ENCODE measurements around the gene ATP9A. TPM values are rescaled to one million over a fixed set of nuclear protein-coding genes. Genes with fewer than 3 reads are reported as not detected.
A peak's percentile ranks its signal among the peaks of the same experiment; 100 is the strongest.

The ATP9A gene
- total RNA-seq, 2 donors from 2014 or later, result 0.07 to 4.1 TPM

GRCh38 chr20:51560550-51561307 is 207.5 kb downstream of the ATP9A start:
- Mint-ChIP-seq H3K36me3 (peaks cover 2 to 5% of the 10 kb centered on the region in 2 donors), H3K9me3 (no peaks in the 10 kb centered on the region), H3K27ac (no peak overlapping the region)
- DNase-seq (ENCODE audit: low spot score in 2 of 2), result no peak
- ATAC-seq, result no peak

- ATAC-seq, result no peak
- no peak for DNase-seq (ENCODE audit: low spot score in 2 of 2)
- H3K9me3 Mint-ChIP-seq, result no peaks in the 10 kb centered on the region
- H3K36me3 Mint-ChIP-seq, result peaks cover 5% of the 10 kb centered on the region in 2 donors
- H3K27ac Mint-ChIP-seq, result no peak overlapping the region
Measured at GRCh38 chr20:51560042-51560441, 208.1 kb downstream of the ATP9A start.

DNA sequence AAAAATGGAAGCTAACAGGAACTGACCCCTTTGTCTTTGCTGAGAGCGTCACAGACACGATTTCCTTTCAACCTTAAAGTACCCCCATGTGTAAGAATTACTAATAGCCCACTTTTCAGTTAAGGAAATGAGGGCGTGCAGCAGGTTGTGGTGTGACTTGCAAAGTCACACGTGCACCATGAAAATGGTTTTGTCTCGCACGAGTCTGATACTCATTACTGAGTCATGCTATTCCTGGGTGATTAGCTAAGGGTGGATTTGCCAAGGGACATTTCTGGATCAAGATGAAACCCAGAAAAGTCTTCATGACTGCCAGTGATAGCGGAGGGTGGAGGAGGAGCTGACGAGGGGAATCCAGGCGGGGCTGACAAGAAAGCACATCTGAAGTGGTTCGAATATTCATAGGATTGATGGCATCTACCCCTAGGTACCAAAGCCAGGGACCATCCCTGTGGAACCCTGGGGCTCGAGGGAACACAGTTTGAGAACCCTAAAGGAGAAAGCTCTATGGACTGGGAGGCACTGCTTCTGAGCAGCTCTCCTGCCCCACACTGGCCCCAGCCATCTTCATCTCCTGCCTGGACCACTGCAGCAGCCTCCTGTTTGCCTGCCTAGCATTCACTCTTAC is 213.5 kb downstream of the ATP9A start:
- Mint-ChIP-seq H3K27ac (no peak overlapping the region), H3K36me3 (peaks cover 0 to 5% of the 10 kb centered on the region in 2 donors), H3K9me3 (no peaks in the 10 kb centered on the region)
- DNase-seq (ENCODE audit: low spot score in 2 of 2), result no peak
- peak in 1 of 2 donors; percentile 47 for ATAC-seq

DNA sequence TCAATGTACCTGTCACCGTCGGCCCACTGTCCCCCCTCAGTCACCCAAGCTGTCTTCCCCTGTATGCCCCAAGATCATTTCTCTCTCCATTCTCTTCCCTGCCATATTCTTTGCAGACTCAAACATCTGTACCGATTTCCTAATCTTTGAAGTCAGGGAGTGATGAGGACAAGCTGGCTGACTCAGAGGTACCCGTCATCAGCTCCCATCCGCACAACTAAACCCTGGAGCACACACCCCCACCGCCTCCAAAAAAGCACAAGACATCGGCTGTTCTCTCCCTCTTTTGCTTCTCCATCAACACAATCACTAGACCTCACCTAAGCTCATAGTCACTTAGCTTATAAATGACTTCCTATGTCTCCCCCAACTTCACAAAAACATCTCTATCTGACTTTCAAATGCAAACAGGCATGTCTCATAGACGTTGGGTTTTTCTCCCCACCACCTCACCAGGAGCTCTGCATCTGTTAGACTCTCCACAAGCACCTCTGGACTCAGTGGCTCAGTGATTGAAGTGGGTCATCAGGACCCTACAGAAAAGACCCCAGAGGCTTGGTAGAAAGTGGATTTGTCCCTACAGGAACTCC is 214.2 kb downstream of the ATP9A start:
- no peaks in the 10 kb centered on the region for H3K9me3 Mint-ChIP-seq
- peaks cover 0 to 5% of the 10 kb centered on the region in 2 donors for H3K36me3 Mint-ChIP-seq
- H3K27ac Mint-ChIP-seq, result no peak overlapping the region
- ATAC-seq (no peak), DNase-seq (ENCODE audit: low spot score in 2 of 2) (no peak)

DNA sequence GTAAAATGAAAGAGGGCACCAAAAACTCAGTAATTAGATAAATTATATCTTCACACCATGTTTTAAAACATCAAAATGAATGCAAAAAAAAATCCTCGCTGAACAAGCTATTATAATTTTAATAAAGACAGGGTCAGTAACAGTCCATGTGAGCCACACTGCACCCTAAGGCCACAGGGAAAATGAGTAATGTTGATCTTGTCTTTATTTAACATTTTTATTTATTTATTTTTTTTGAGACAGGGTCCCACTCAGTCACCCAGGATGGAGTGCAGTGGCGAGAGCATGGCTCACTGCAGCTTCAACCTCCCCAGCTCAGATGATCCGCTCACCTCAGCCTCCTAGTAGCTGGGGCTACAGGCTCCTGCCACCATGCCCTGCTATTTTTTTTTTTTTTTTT is 217.0 kb downstream of the ATP9A start:
- ATAC-seq, result no peak

DNA sequence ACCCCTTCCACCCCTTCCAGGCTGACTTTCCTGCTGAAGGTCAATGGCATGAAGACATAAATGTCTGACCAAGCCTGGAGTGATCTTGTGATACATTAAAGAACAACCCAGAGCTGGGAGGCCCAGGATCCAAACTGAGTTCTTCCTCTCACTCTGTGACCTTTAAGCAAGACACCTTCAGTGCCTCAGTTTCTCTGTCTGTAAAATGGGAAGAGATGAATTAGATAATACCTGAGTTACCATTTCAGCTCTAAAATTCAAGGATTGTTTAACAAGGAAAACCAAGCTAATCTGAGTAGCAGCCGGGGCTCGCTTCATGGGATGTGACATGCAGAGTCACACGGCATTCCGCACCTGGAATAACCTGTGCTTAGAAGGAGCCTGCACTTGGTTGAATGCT is 218.7 kb downstream of the ATP9A start:
- DNase-seq (ENCODE audit: low spot score in 2 of 2) (no peak), ATAC-seq (no peak)
- no peaks in the 10 kb centered on the region for H3K36me3 Mint-ChIP-seq
- no peak overlapping the region for H3K27ac Mint-ChIP-seq
- H3K9me3 Mint-ChIP-seq, result no peaks in the 10 kb centered on the region

More for the DNA sequence above, 217.0 kb downstream of the ATP9A start:
- Mint-ChIP-seq H3K36me3 (peaks cover 0 to 5% of the 10 kb centered on the region in 2 donors), H3K9me3 (no peaks in the 10 kb centered on the region), H3K27ac (no peak overlapping the region)
- no peak for DNase-seq (ENCODE audit: low spot score in 2 of 2)

DNA sequence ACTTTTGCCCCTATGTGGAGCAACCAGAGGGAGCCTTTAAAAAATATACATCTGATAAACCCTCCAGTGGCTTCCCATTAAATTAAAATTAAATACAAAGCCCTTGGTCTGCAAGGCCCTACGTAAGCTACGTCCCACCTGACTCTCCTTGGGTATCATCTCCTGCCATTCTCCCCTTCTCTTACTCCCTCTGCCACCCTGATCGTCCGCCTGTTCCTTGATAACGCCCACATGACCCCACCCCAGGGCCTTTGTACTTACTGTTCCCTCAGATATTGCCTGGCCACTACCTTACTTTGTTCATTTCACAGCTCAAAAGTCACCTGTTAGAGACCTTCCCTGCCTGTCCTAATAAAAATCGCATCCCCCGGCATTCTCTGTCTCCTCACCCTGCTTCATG is 220.2 kb downstream of the ATP9A start:
- DNase-seq (ENCODE audit: low spot score in 2 of 2), result no peak
- no peaks in the 10 kb centered on the region for H3K36me3 Mint-ChIP-seq
- no peaks in the 10 kb centered on the region for H3K9me3 Mint-ChIP-seq
- ATAC-seq, result no peak
- no peak overlapping the region for H3K27ac Mint-ChIP-seq

Other genes starting within 250 kb of the ATP9A start
- 10 to 100 TPM; 29.9 to 39.4 TPM for gene NFATC2, start 225.7 kb downstream of the ATP9A start, total RNA-seq
- under 1 TPM; 0.12 to 0.36 TPM for gene SALL4, start 34.1 kb upstream of the ATP9A start, total RNA-seq